ENCODE results near the gene IGFBP7. TPM values are rescaled to one million over a fixed set of nuclear protein-coding genes. Genes with fewer than 3 reads are reported as not detected.

Gene IGFBP7
- total RNA-seq, 4 donors from 2014 or later, result 225 to 1,715 (median 711) TPM

GRCh38 chr4:56986952-56987351, 123.2 kb downstream of the IGFBP7 start:
- intact Hi-C loops (cut with DNase I; ENCODE audit: low total_unique reads), result no loop called here
- Histone ChIP-seq H3K27me3 (no peaks in the 10 kb centered on the region), H3K4me1 (no peaks in the 10 kb centered on the region), H3K27ac (no peak overlapping the region), H3K36me3 (no peaks in the 10 kb centered on the region), H3K4me3 (no peak overlapping the region), H3K9me3 (no peaks in the 10 kb centered on the region)
- TF ChIP-seq POLR2A (IDR thresholded peaks at IDR 0.05), result no peak
- TF ChIP-seq, protein P1, sequence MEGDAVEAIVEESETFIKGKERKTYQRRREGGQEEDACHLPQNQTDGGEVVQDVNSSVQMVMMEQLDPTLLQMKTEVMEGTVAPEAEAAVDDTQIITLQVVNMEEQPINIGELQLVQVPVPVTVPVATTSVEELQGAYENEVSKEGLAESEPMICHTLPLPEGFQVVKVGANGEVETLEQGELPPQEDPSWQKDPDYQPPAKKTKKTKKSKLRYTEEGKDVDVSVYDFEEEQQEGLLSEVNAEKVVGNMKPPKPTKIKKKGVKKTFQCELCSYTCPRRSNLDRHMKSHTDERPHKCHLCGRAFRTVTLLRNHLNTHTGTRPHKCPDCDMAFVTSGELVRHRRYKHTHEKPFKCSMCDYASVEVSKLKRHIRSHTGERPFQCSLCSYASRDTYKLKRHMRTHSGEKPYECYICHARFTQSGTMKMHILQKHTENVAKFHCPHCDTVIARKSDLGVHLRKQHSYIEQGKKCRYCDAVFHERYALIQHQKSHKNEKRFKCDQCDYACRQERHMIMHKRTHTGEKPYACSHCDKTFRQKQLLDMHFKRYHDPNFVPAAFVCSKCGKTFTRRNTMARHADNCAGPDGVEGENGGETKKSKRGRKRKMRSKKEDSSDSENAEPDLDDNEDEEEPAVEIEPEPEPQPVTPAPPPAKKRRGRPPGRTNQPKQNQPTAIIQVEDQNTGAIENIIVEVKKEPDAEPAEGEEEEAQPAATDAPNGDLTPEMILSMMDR (IDR thresholded peaks at IDR 0.05), result no peak
- DNase-seq, result no peak

DNA sequence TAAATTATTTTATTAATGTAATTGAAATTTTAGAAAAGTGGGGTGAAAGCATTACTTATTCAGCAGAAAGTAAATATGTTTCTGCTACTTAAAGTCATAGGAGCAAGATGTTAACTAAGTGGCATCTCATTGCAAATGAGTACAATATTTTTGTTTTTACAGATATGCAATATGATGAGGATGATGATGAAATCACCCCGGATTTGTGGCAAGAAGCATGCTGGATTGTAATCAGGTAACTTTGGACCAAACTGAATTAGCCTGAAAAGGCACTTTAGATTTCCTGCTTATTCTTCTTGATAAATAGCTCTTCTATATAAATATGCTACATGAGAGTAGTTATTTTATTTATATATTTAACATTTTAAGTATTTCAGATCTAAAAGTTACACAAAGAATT, 124.0 kb downstream of the IGFBP7 start:
- intact Hi-C loops (cut with DNase I; ENCODE audit: low total_unique reads), result no loop called here
- Histone ChIP-seq H3K4me3 (no peak overlapping the region), H3K36me3 (no peaks in the 10 kb centered on the region), H3K27me3 (no peaks in the 10 kb centered on the region), H3K4me1 (no peaks in the 10 kb centered on the region), H3K27ac (no peak overlapping the region), H3K9me3 (no peaks in the 10 kb centered on the region)
- TF ChIP-seq, protein P1 (IDR thresholded peaks at IDR 0.05), result no peak
- no peak for TF ChIP-seq POLR2A (IDR thresholded peaks at IDR 0.05)
- DNase-seq, result no peak

GRCh38 chr4:56981795-56982201, 128.4 kb downstream of the IGFBP7 start:
- Histone ChIP-seq H3K27ac (no peak overlapping the region), H3K4me1 (peaks cover 0 to 8% of the 10 kb centered on the region in 2 donors), H3K36me3 (no peaks in the 10 kb centered on the region), H3K27me3 (no peaks in the 10 kb centered on the region), H3K4me3 (no peak overlapping the region), H3K9me3 (no peaks in the 10 kb centered on the region)
- intact Hi-C loops (cut with DNase I; ENCODE audit: low total_unique reads), result no loop called here
- no peak for DNase-seq
- TF ChIP-seq, protein P1 (IDR thresholded peaks at IDR 0.05), result no peak
- TF ChIP-seq POLR2A (IDR thresholded peaks at IDR 0.05), result no peak

Small RNA genes lying within 50 kb of the gene (small RNA-seq; reads per million reads assigned to genes)
- gene RNU6-998P, result not detected

Other genes starting within 250 kb of the IGFBP7 start
- 10 to 100 TPM in 3 of 4 donors, 1 to 10 TPM in 1; 9.2 to 82.7 (median 27.4) TPM for gene REST, start 202.5 kb downstream of the IGFBP7 start, total RNA-seq
- 10 to 100 TPM; 14.1 to 21.8 (median 18.4) TPM for gene NOA1, start 132.8 kb downstream of the IGFBP7 start, total RNA-seq
- 100 to 1,000 TPM in 2 of 4 donors, 10 to 100 TPM in 2; 35.9 to 211 (median 117) TPM for gene POLR2B, start 131.5 kb downstream of the IGFBP7 start, total RNA-seq

Data from uterus (tissue), 4 donors.